Skeletal muscle tissue (tissue), 4 donors: Measurements from ENCODE around the gene PIP5KL1. TPM values are rescaled to one million over a fixed set of nuclear protein-coding genes. Genes with fewer than 3 reads are reported as not detected.

ENCODE experiments used
- H3K27ac ChIP-seq: one replicate; pipeline ENCODE4 v1.7.0; 2013; ENCODE audit warnings: mild to moderate bottlenecking, low read depth, low read length, inconsistent platforms
- H3K27me3 ChIP-seq, 3 donors: one replicate each; pipeline ENCODE4 v1.7.0; 2013; ENCODE audit warnings: low read length in 3 of 3; ENCODE audit not compliant: control insufficient read depth in 3 of 3, insufficient read depth in 3 of 3
- H3K36me3 ChIP-seq, 3 donors: one replicate each; pipeline ENCODE4 v1.7.0; 2013; ENCODE audit warnings: low read length in 3 of 3; ENCODE audit not compliant: control insufficient read depth in 3 of 3, insufficient read depth in 3 of 3
- H3K4me1 ChIP-seq, 3 donors: one replicate each; pipeline ENCODE4 v1.7.0; 2013; ENCODE audit warnings: low read length in 3 of 3, mild to moderate bottlenecking in 3 of 3; ENCODE audit not compliant: control insufficient read depth in 3 of 3, insufficient read depth in 3 of 3
- H3K4me3 ChIP-seq, 3 donors: one replicate each; pipeline ENCODE4 v1.7.0; 2013; ENCODE audit warnings: low read length in 3 of 3
- H3K9ac ChIP-seq, 3 donors: one replicate each; pipeline ENCODE4 v1.7.0; 2013; ENCODE audit warnings: low read length in 3 of 3, mild to moderate bottlenecking in 3 of 3, moderate library complexity in 2 of 3, low read depth in 1 of 3
- H3K9me3 ChIP-seq, 3 donors: one replicate each; pipeline ENCODE4 v1.7.0; 2013; ENCODE audit warnings: low read length in 3 of 3; ENCODE audit not compliant: control insufficient read depth in 3 of 3
- total RNA-seq: library from RNA; depleted of rRNA; stranded (reverse); fragments of >200 nt; gene quantifications from one replicate; pipeline ENCODE4 v1.2.3, GENCODE V29; 2014
- donor health status: Osteomylitis.

Gene PIP5KL1
- total RNA-seq, 1 donor from 2014 or later = not detected

GRCh38 chr9:127905788-127906191 is 24.8 kb downstream of the PIP5KL1 start:
- Histone ChIP-seq H3K9me3 (no peaks in the 10 kb centered on the region), H3K4me1 (peaks cover 27 to 34% (median 27%) of the 10 kb centered on the region in 3 donors), H3K9ac (peak overlapping the region in 1 of 3 donors; percentile 16), H3K27ac (peak overlapping the region; percentile 66), H3K36me3 (peaks cover 3 to 11% (median 6%) of the 10 kb centered on the region in 3 donors), H3K27me3 (no peaks in the 10 kb centered on the region), H3K4me3 (no peak overlapping the region)

DNA sequence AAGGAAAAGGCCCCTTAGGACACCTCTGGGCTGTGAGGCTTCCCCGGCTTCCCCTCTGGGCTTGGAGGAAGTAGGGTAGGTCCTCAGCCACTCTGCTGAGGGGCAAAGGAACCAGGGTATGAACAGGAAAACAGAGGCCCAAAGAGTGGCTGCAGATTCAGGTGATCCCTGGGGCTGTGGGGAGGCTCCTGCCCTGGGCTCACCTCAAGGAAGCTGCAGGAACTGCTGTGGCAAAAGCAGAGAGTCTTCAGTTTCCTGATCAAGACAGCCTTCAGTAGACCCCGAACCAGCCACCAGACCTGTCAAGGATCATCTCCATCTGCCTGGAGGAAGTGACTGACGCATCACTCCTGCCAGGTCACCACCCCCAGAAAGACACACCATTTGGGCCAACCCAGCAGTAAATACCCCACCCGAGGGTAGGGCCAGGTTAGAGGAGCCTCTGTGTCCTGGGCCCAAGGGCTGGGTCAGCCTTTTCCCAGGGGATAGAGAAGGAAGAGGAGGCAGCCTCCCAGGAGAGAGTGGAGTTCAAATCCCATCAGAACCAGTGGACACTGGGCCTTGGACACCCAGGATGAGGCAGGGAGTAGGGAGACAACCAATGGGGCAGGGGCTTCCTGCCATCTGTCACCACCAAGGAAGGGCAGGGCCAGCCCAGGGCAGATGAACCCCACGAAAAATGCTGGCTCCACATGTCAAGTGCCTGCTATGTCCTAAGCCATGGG is 25.4 kb downstream of the PIP5KL1 start:
- peaks cover 27 to 34% (median 27%) of the 10 kb centered on the region in 3 donors for H3K4me1 ChIP-seq
- peak overlapping the region; percentile 27 to 50 (median 32) for H3K9ac ChIP-seq
- H3K4me3 ChIP-seq = no peak overlapping the region
- H3K27me3 ChIP-seq = no peaks in the 10 kb centered on the region
- no peaks in the 10 kb centered on the region for H3K9me3 ChIP-seq
- H3K36me3 ChIP-seq = peaks cover 3 to 7% (median 4%) of the 10 kb centered on the region in 3 donors
- H3K27ac ChIP-seq = peak overlapping the region; percentile 66

DNA sequence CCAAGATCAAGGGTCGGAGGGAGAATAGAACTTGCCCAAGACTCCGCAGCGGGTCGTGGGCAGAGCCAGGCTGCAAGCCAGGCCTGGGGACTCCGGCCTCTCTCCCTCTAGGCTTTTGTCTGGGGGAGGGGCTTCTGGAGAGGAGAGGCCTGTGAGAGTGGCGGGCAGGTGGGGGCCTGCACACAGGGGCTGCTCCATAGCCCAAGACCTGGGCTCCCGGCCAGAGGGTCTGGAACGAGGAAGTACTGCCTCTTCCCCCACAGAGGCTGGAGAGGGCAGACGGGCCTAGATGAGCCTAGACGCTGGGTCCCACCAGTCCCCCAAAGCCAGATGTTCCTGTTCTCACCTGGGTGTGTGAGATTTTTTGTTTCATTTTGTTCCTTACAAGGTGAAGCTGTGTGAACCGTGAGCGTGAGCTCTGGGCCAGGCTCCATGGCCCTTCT is 26.0 kb downstream of the PIP5KL1 start:
- Histone ChIP-seq H3K27me3 (no peaks in the 10 kb centered on the region), H3K4me1 (peaks cover 31 to 40% (median 32%) of the 10 kb centered on the region in 3 donors), H3K27ac (peak overlapping the region; percentile 66), H3K36me3 (peaks cover 3 to 4% (median 3%) of the 10 kb centered on the region in 3 donors), H3K9ac (peak overlapping the region; percentile 27 to 50 (median 32)), H3K9me3 (no peaks in the 10 kb centered on the region), H3K4me3 (no peak overlapping the region)

- Histone ChIP-seq H3K36me3 (peaks cover 1 to 4% (median 3%) of the 10 kb centered on the region in 3 donors), H3K27ac (peak overlapping the region; percentile 66), H3K4me3 (no peak overlapping the region), H3K9ac (peak overlapping the region in 1 of 3 donors; percentile 35), H3K27me3 (no peaks in the 10 kb centered on the region), H3K4me1 (peaks cover 31 to 40% (median 32%) of the 10 kb centered on the region in 3 donors), H3K9me3 (no peaks in the 10 kb centered on the region)
Observed at GRCh38 chr9:127903557-127904475, 26.8 kb downstream of the PIP5KL1 start.

DNA sequence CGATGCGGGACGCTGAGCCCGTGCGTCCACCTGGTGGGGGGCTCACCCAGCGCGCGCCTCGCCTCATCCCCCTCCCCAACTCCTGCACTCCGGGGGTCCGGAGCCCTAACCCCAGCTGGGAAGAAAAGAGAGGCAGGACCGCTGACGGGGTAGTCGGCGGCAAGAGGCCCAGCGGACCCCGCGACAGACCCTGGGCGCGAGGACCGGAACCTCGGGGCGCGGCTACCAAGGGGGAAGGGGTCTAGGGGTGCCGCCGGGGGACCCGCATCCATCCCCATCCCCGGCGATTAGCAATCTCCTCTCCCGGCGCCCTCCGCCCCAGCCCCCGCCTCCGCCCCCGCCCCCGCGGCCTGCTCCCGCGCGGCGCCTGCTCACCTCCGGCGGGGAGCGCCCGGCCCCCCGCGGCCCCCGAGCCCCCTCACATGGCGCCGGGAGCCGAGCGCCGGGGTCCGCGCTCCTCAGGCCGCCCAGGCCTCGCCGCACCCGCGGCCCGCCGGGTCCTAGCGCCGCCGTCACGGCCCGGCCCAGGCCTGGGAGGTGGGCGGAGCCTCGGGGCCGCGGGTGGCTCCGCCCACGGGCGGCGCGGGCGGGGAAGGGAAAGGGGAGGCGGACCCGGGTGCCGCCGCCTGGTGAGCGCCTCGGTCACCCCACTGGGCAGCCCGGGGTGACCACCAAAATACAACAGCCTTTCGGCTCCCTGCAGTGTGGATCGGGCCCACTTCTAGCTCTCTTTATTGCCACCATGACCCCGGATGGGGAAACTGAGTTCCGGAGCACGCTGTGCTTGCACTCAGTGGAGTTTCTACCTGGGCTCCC is 31.2 kb downstream of the PIP5KL1 start, which contains the start of gene ST6GALNAC6:
Gene ST6GALNAC6, minus strand, starts transcription at position 476 of the 816 bp plus-strand sequence. CDS start 1,622 bp downstream, outside the sequence.
- H3K4me1 ChIP-seq = peaks cover 39 to 51% (median 43%) of the 10 kb centered on the region in 3 donors
- no peaks in the 10 kb centered on the region for H3K9me3 ChIP-seq
- no peaks in the 10 kb centered on the region for H3K27me3 ChIP-seq
- H3K27ac ChIP-seq = peak within 1 kb of the TSS; percentile 93
- H3K9ac ChIP-seq = peak within 1 kb of the TSS; percentile 83 to 89 (median 88)
- peak within 1 kb of the TSS; percentile 80 to 89 (median 83) for H3K4me3 ChIP-seq
- peaks cover 19 to 23% (median 19%) of the 10 kb centered on the region in 3 donors for H3K36me3 ChIP-seq

GRCh38 chr9:127898433-127899127 is 32.0 kb downstream of the PIP5KL1 start:
- peaks cover 31 to 43% (median 35%) of the 10 kb centered on the region in 3 donors for H3K4me1 ChIP-seq
- H3K27ac ChIP-seq = peak overlapping the region; percentile 93
- no peaks in the 10 kb centered on the region for H3K27me3 ChIP-seq
- H3K36me3 ChIP-seq = peaks cover 27 to 30% (median 27%) of the 10 kb centered on the region in 3 donors
- H3K4me3 ChIP-seq = peak overlapping the region; percentile 78 to 83 (median 80)
- H3K9ac ChIP-seq = peak overlapping the region; percentile 83 to 89 (median 88)
- H3K9me3 ChIP-seq = peaks cover 0 to under 1% (median under 1%) of the 10 kb centered on the region in 3 donors

GRCh38 chr9:127897193-127897692 is 33.3 kb downstream of the PIP5KL1 start:
- H3K9ac ChIP-seq = peak overlapping the region; percentile 84 to 96 (median 85)

DNA sequence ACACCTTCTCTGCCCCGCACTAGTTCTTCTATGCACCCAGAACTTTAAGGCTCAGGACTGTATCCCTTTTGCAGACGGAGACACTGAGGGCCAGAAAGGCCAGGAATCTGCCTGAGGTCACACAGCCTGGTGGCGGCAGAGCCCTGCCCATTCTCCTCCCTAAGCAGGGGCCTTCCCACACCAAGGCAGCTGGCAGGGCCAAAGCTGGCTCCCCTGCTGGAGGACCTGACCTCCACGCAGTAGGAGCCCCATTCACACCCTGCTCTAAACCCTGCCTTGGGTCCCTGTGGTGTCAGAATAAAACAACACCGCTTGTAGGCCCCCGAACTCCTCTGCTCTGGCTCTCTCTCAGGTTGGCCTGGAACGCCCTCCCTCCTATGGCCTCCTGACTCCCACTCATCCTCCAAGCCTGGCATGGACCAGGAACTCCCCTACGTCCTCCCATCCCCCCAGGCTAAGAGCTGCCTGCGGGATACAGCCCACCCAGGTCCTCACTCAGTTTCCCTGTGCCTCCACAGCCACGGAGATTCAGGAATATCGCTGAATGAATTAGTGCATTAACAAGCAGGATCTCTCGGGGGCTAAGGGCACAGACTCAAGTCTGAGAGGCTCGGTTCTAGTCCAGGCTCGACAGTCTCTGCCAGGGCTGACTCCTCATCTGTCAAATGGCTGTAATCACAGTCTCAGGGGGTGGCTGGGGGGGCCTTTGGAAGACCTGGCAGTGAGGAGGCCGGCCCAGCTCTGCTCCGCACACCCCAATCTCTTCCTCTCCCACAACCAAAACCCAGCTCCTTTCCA is 34.0 kb downstream of the PIP5KL1 start:
- peak overlapping the region; percentile 84 to 96 (median 85) for H3K9ac ChIP-seq
- H3K4me1 ChIP-seq = peaks cover 26 to 39% (median 31%) of the 10 kb centered on the region in 3 donors
- H3K27me3 ChIP-seq = no peaks in the 10 kb centered on the region
- peak overlapping the region; percentile 96 for H3K27ac ChIP-seq
- H3K9me3 ChIP-seq = peaks cover 0 to 8% (median 5%) of the 10 kb centered on the region in 3 donors
- H3K36me3 ChIP-seq = peaks cover 39 to 47% (median 42%) of the 10 kb centered on the region in 3 donors
- H3K4me3 ChIP-seq = peak overlapping the region; percentile 70 to 81 (median 74)

More at GRCh38 chr9:127897193-127897692, 33.3 kb downstream of the PIP5KL1 start:
- H3K9me3 ChIP-seq = peaks cover 0 to 8% (median 5%) of the 10 kb centered on the region in 3 donors
- peak overlapping the region; percentile 70 to 81 (median 74) for H3K4me3 ChIP-seq
- H3K27ac ChIP-seq = peak overlapping the region; percentile 96
- no peaks in the 10 kb centered on the region for H3K27me3 ChIP-seq
- H3K36me3 ChIP-seq = peaks cover 38 to 43% (median 40%) of the 10 kb centered on the region in 3 donors
- H3K4me1 ChIP-seq = peaks cover 26 to 39% (median 31%) of the 10 kb centered on the region in 3 donors
